Epithelial cell of proximal tubule (primary cell): ENCODE data around the gene PIWIL1. TPM values are rescaled to one million over a fixed set of nuclear protein-coding genes. Genes with fewer than 3 reads are reported as not detected.

Experiments used
- DNase-seq: peaks from one replicate; pipeline ENCODE4 v3.0.0-alpha.2; 2011; ENCODE audit warnings: low read depth
- H3K4me3 ChIP-seq: 2 replicates; pipeline ENCODE4 v1.5.1; 2011; ENCODE audit warnings: low read depth, mild to moderate bottlenecking, low read length
- total RNA-seq: library from RNA; depleted of rRNA; stranded (reverse); fragments of >200 nt; gene quantifications from 2 replicates; pipeline ENCODE4 v1.2.3, GENCODE V29; 2015
- TF ChIP-seq, protein P1 (sequence below): conservative IDR thresholded peaks from 2 replicates; pipeline ENCODE4 v1.5.1; 2012; ENCODE audit warnings: low read depth, mild to moderate bottlenecking, low read length

The PIWIL1 gene
- total RNA-seq, 1 donor from 2014 or later, result not detected

DNA sequence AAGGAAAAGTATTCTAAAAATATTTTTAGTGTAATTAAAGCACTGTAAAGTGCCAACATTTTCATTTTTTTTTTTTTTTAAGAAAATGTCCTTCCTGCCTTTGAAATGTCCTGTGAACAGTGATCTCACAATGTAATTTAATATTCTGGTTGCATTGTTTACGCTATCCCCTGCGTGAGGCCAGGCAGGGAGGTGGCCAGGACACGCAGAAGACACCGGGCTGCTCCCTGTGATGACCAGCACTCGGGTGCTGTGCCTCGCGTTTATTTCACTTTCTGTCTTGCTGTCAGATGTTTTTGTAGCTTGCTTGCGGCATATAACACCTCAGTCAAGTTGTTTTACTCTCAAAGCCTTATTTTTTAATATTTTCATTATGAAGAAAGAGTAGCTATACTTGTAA, 18.5 kb downstream of the PIWIL1 start:
- no peak for DNase-seq
- H3K4me3 ChIP-seq, result no peak overlapping the region
- TF ChIP-seq, protein P1, sequence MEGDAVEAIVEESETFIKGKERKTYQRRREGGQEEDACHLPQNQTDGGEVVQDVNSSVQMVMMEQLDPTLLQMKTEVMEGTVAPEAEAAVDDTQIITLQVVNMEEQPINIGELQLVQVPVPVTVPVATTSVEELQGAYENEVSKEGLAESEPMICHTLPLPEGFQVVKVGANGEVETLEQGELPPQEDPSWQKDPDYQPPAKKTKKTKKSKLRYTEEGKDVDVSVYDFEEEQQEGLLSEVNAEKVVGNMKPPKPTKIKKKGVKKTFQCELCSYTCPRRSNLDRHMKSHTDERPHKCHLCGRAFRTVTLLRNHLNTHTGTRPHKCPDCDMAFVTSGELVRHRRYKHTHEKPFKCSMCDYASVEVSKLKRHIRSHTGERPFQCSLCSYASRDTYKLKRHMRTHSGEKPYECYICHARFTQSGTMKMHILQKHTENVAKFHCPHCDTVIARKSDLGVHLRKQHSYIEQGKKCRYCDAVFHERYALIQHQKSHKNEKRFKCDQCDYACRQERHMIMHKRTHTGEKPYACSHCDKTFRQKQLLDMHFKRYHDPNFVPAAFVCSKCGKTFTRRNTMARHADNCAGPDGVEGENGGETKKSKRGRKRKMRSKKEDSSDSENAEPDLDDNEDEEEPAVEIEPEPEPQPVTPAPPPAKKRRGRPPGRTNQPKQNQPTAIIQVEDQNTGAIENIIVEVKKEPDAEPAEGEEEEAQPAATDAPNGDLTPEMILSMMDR, result no peak

DNA sequence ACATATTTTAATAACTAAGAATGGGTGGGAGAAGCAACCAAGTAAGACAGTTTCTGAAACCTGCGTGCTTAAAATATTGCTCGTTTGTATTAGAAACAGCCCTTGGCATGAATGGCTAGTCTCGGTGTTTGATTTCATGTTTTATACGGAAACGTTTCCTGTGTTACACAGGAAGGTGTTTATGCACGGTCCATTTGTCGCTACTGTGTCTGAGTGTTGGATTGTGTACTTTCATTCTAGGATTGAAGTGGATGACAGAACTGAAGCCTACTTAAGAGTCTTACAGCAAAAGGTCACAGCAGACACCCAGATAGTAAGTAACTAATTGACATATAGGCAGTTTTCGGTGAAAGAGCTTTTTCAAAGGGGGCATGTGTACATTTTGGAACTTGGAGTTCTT, 19.6 kb downstream of the PIWIL1 start:
- no peak overlapping the region for H3K4me3 ChIP-seq
- TF ChIP-seq, protein P1, result no peak
- DNase-seq, result no peak

DNA sequence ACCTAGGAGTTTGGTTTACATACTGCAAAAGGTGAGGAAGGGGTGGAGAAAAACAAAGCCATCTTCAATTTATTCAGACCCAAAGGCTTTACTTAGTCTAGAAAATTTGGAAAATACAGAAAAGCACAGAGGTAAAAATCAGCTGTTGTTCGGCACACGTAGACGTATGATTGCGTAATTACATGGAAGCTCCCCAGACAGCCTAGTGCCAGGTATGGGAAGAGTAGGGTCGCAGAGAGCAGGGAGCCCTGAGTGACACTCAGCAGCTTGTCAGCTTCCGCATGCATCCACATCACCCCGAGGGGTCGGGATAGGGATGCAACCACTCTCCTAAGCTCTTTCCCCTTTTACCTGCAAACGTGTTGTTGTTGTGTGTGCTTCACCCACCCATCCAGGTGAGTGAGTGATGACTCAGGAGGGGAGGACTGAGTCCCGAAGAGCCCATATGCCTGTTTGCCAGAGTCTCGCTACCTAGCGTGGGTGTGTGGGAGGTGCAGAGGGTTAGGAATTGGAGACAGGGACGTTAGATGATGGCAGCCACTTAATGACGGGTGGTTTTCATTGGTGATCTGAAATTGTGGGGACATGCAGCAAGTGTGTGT, 20.1 kb downstream of the PIWIL1 start:
- no peak overlapping the region for H3K4me3 ChIP-seq
- TF ChIP-seq, protein P1, result no peak
- DNase-seq, result no peak

DNA sequence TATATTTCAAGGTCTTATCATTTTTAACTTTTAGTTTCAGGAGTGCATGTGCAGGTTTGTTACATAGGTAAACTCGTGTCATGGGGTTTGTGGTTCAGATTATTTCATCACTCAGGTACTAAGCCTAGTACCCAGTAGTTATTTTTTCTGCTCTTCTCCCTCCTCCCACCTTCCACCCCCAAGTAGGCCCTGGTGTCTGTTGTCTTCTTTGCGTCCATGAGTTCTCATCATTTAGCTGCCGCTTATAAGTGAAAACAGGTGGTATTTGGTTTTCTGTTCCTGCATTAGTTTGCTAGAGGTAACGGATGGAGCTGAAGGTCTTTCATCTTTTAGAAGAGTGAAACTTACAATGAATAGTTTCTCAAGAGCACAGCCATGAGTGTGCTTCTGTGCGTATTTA, 24.4 kb downstream of the PIWIL1 start:
- H3K4me3 ChIP-seq, result no peak overlapping the region
- DNase-seq, result no peak
- TF ChIP-seq, protein P1, result no peak

DNA sequence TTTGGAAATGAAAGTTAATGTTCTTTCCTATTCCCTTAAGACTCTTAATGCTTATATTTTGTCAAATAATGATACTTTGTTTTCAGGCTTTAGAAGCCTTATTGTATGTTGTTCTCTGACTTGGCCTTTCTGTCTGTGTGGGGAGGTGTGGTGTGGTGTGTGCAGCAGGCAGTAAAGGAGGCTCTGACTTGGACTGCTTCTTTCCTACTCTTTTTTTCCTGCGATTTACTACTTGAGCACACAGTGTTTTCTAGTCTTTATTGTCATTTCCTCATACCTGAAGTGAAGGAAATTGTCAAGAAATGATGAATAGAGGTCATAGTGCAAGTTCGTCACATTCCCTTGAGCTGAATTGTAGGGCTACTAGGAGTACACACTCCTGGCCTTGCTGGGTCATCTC, 26.9 kb downstream of the PIWIL1 start:
- DNase-seq, result no peak
- TF ChIP-seq, protein P1, result no peak
- no peak overlapping the region for H3K4me3 ChIP-seq

DNA sequence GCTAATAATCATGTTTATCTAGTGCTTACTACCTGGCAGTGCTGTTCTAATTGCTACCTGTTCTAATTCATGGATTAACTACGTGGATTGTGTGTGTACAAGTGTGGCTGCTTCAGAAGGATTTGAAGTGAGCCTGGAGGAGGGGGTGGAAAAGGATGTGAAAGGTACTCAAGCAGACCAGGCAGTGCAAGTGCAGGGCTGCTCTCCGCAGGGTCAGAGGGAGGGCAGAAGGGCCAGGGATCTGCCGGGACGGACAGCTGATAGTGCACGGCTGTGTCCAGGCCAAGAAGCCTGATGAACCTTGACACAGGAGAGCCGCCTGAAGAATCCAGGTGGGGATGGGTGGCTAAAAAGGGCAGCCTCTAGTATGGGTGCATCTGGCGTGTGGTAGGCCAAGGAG, 28.5 kb downstream of the PIWIL1 start:
- DNase-seq, result no peak
- TF ChIP-seq, protein P1, result no peak
- no peak overlapping the region for H3K4me3 ChIP-seq

DNA sequence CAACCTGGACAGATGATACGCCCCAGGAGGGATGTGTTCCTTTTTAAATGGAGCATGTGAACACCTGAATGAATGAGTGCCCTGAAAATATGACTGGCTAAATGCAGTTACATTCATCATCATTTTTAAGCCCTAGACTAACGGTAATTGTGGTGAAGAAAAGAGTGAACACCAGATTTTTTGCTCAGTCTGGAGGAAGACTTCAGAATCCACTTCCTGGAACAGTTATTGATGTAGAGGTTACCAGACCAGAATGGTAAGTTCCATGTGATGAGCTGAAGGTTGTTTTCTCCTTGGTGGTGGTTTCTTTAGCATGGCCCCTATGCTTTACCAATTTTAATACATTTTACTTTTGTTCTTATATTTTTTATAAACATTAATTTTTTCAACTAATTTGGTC, 29.3 kb downstream of the PIWIL1 start:
- TF ChIP-seq, protein P1, result no peak
- DNase-seq, result no peak
- H3K4me3 ChIP-seq, result no peak overlapping the region
